GM12878 (cell line): ENCODE data around the gene MAST4.

Experiments used
- FOS ChIP-seq: IDR thresholded peaks from 3 replicates; pipeline ENCODE4 v1.6.1; 2011; ENCODE audit warnings: borderline replicate concordance; ENCODE audit not compliant: insufficient read length; ENCODE audit errors: extremely low read depth
- USF2 ChIP-seq: IDR thresholded peaks from 2 replicates; pipeline ENCODE4 v1.6.1; 2011; ENCODE audit warnings: low read depth, low read length, improper control_type of control experiment, borderline replicate concordance

DNA sequence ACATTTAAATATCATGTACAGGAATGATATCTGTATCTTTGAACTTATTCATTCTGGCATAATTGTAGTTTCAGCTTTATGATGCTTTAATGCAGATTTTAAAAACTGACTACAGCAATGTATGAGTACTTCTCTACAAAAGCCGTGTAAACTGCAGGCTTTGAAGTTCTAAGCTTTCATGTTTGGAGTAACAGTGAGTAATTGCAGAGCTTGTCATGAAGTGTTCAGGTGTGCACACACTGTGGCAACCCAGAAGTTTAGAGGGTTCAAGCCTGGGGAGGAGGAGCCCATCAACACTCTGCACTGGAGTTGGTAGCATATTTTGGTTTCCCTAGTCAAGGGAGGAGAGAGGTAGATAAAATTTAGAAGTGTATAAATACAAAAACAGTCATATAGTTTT lies 469.5 kb downstream of the MAST4 start:
- TF ChIP-seq FOS (no peak), USF2 (no peak)
